ENCODE measurements around the gene DNHD1.

DNHD1 gene

GRCh38 chr11:6530848-6531247 lies 33.8 kb downstream of the DNHD1 start:
- DNase-seq (ENCODE audit: low spot score), result no peak

GRCh38 chr11:6531267-6531752 lies 34.2 kb downstream of the DNHD1 start:
- DNase-seq (ENCODE audit: low spot score), result peak; percentile 76

GRCh38 chr11:6538456-6538855 lies 41.4 kb downstream of the DNHD1 start:
- no peak for DNase-seq (ENCODE audit: low spot score)

GRCh38 chr11:6538945-6539344 lies 41.9 kb downstream of the DNHD1 start:
- DNase-seq (ENCODE audit: low spot score), result no peak

- DNase-seq (ENCODE audit: low spot score), result no peak
Observed at GRCh38 chr11:6539748-6540268, 42.7 kb downstream of the DNHD1 start.

- peak; percentile 76 for DNase-seq (ENCODE audit: low spot score)
Observed at GRCh38 chr11:6541356-6541755, 44.3 kb downstream of the DNHD1 start.

- DNase-seq (ENCODE audit: low spot score), result no peak
Observed at GRCh38 chr11:6542727-6543126, 45.6 kb downstream of the DNHD1 start.

- no peak for DNase-seq (ENCODE audit: low spot score)
Observed at GRCh38 chr11:6544921-6545850, 48.1 kb downstream of the DNHD1 start.

GRCh38 chr11:6545917-6546605 lies 49.0 kb downstream of the DNHD1 start:
- DNase-seq (ENCODE audit: low spot score), result peak; percentile 55

GRCh38 chr11:6546735-6547134 lies 49.7 kb downstream of the DNHD1 start:
- no peak for DNase-seq (ENCODE audit: low spot score)

GRCh38 chr11:6547177-6547576 lies 50.1 kb downstream of the DNHD1 start:
- DNase-seq (ENCODE audit: low spot score), result no peak

GRCh38 chr11:6548121-6548520 lies 51.0 kb downstream of the DNHD1 start:
- DNase-seq (ENCODE audit: low spot score), result no peak

GRCh38 chr11:6548641-6549040 lies 51.6 kb downstream of the DNHD1 start:
- no peak for DNase-seq (ENCODE audit: low spot score)

- DNase-seq (ENCODE audit: low spot score), result no peak
Observed at GRCh38 chr11:6553634-6554033, 56.6 kb downstream of the DNHD1 start.

- no peak for DNase-seq (ENCODE audit: low spot score)
Observed at GRCh38 chr11:6554828-6555706, 58.0 kb downstream of the DNHD1 start.

GRCh38 chr11:6556139-6556949 lies 59.3 kb downstream of the DNHD1 start:
- DNase-seq (ENCODE audit: low spot score), result no peak

GRCh38 chr11:6557063-6557462 lies 60.0 kb downstream of the DNHD1 start:
- no peak for DNase-seq (ENCODE audit: low spot score)

- DNase-seq (ENCODE audit: low spot score), result no peak
Observed at GRCh38 chr11:6557761-6558674, 60.9 kb downstream of the DNHD1 start.

GRCh38 chr11:6559369-6559768 lies 62.3 kb downstream of the DNHD1 start:
- no peak for DNase-seq (ENCODE audit: low spot score)

GRCh38 chr11:6561288-6561687 lies 64.2 kb downstream of the DNHD1 start:
- no peak for DNase-seq (ENCODE audit: low spot score)

Data from pons (tissue), 1 donor.